HepG2 (cell line): Measurements from ENCODE around the gene CPB2. TPM values are rescaled to one million over a fixed set of nuclear protein-coding genes. Genes with fewer than 3 reads are reported as not detected.
A peak's percentile ranks its signal among the peaks of the same experiment; 100 is the strongest.

Source experiments
- ATF7 ChIP-seq, 2 experiments: fragments of 450-650 bp in 1 of 2; sonication (generic) in 1 of 2; formaldehyde crosslinking in 1 of 2; IDR thresholded peaks; 2 replicates each; pipeline versions ENCODE4 v1.4.0 to v1.6.1; 2016 to 2020; ENCODE audit warnings: antibody characterized with exemption in 1 of 2, mild to moderate bottlenecking in 1 of 2, missing genetic modification reagents in 1 of 2
- MEIS2 ChIP-seq: sonication (generic); formaldehyde crosslinking; IDR thresholded peaks from 2 replicates; pipeline ENCODE4 v1.9.0; 2021; ENCODE audit warnings: mild to moderate bottlenecking, missing genetic modification reagents
- NFE2L2 ChIP-seq: fragments of 150-350 bp; IDR thresholded peaks from 2 replicates; pipeline ENCODE4 v1.6.1; 2014; ENCODE audit warnings: low read length
- NR2F1 ChIP-seq, 2 experiments: fragments of 450-650 bp in 1 of 2; formaldehyde crosslinking in 1 of 2; IDR thresholded peaks; 2 replicates each; pipeline versions ENCODE4 v1.5.0 to v1.6.1; 2016 to 2020; ENCODE audit warnings: mild to moderate bottlenecking in 1 of 2, missing compliant biosample characterization in 1 of 2, missing genetic modification reagents in 1 of 2, moderate library complexity in 1 of 2
- POGZ ChIP-seq: sonication (generic); formaldehyde crosslinking; IDR thresholded peaks from 2 replicates; pipeline ENCODE4 v1.4.0; 2020; ENCODE audit warnings: mild to moderate bottlenecking, missing genetic modification reagents
- SMAD1 ChIP-seq: sonication (generic); formaldehyde crosslinking; IDR thresholded peaks from 2 replicates; pipeline ENCODE4 v1.4.0; 2020; ENCODE audit warnings: missing genetic modification reagents, low read depth, mild to moderate bottlenecking, borderline replicate concordance
- SOX5 ChIP-seq: IDR thresholded peaks from 2 replicates; pipeline ENCODE4 v1.6.1; 2016; ENCODE audit warnings: borderline replicate concordance
- TAF1 ChIP-seq: sonication (generic); formaldehyde crosslinking; IDR thresholded peaks from 2 replicates; pipeline ENCODE4 v1.4.0; 2020; ENCODE audit warnings: missing genetic modification reagents
- TBX3 ChIP-seq: fragments of 450-650 bp; IDR thresholded peaks from 2 replicates; pipeline ENCODE4 v1.6.1; 2017; ENCODE audit warnings: antibody characterized with exemption, mild to moderate bottlenecking, inconsistent platforms, borderline replicate concordance
- ZBTB26 ChIP-seq: IDR thresholded peaks from 2 replicates; pipeline ENCODE4 v1.6.1; 2016; ENCODE audit warnings: missing compliant biosample characterization, missing genetic modification reagents, borderline replicate concordance
- ZBTB42 ChIP-seq: sonication (generic); formaldehyde crosslinking; IDR thresholded peaks from 2 replicates; pipeline ENCODE4 v1.5.0; 2020; ENCODE audit warnings: mild to moderate bottlenecking, missing genetic modification reagents
- ZBTB7B ChIP-seq: sonication (generic); formaldehyde crosslinking; IDR thresholded peaks from 2 replicates; pipeline ENCODE4 v1.4.0; 2020; ENCODE audit warnings: missing genetic modification reagents
- ZNF343 ChIP-seq: sonication (generic); formaldehyde crosslinking; IDR thresholded peaks from 2 replicates; pipeline ENCODE4 v1.4.0; 2020; ENCODE audit warnings: mild to moderate bottlenecking, missing genetic modification reagents
- ZNF431 ChIP-seq: sonication (generic); formaldehyde crosslinking; IDR thresholded peaks from 2 replicates; pipeline ENCODE4 v1.9.0; 2022; ENCODE audit warnings: missing genetic modification reagents, low read depth, mild to moderate bottlenecking, borderline replicate concordance
- ZNF557 ChIP-seq: sonication (generic); formaldehyde crosslinking; IDR thresholded peaks from 2 replicates; pipeline ENCODE4 v1.4.0; 2020; ENCODE audit warnings: missing genetic modification reagents
- ZNF570 ChIP-seq: sonication (generic); formaldehyde crosslinking; IDR thresholded peaks from 2 replicates; pipeline ENCODE4 v1.4.0; 2020; ENCODE audit warnings: mild to moderate bottlenecking, missing genetic modification reagents, borderline replicate concordance
- ZNF720 ChIP-seq: sonication (generic); formaldehyde crosslinking; IDR thresholded peaks from 2 replicates; pipeline ENCODE4 v1.4.0; 2020; ENCODE audit warnings: missing genetic modification reagents
- ZSCAN29 ChIP-seq: sonication (generic); formaldehyde crosslinking; conservative IDR thresholded peaks from 2 replicates; pipeline ENCODE4 v1.4.0; 2020; ENCODE audit warnings: mild to moderate bottlenecking, missing genetic modification reagents
- polyA plus RNA-seq, 8 experiments: library from polyadenylated mRNA; depleted of rRNA in 3 of 8; stranded (reverse) in 7 of 8; unstranded in 1 of 8; fragments of >200 nt; fragmentation: Illumina TruSeq in 4 of 8; extraction: Trizol in 4 of 8; gene quantifications; 2 replicates each; pipeline versions ENCODE4 v1.2.1 to v1.2.3, GENCODE V29; 2011 to 2016; ENCODE audit warnings: low read depth in 4 of 8, missing spikeins in 1 of 8, mixed read lengths in 1 of 8; ENCODE audit not compliant: insufficient read depth in 1 of 8
- total RNA-seq, 5 experiments: library from RNA; depleted of rRNA; stranded (reverse); fragments of >200 nt; fragmentation: Illumina TruSeq; extraction: Trizol; gene quantifications; 2 replicates each; pipeline ENCODE4 v1.2.3, GENCODE V29; 2016; ENCODE audit warnings: low read depth in 1 of 5
- TF ChIP-seq, protein P1 (sequence below): sonication (generic); formaldehyde crosslinking; IDR thresholded peaks from 2 replicates; pipeline ENCODE4 v1.8.0; 2022; ENCODE audit warnings: missing genetic modification reagents, mild to moderate bottlenecking, borderline replicate concordance
- TF ChIP-seq, protein P2 (sequence below): sonication (generic); formaldehyde crosslinking; IDR thresholded peaks from 2 replicates; pipeline ENCODE4 v1.5.1; 2020; ENCODE audit warnings: missing genetic modification reagents, mild to moderate bottlenecking, borderline replicate concordance
- TF ChIP-seq, protein P3 (sequence below): sonication (generic); formaldehyde crosslinking; IDR thresholded peaks from 2 replicates; pipeline ENCODE4 v1.4.0; 2020; ENCODE audit warnings: low read depth, mild to moderate bottlenecking, missing genetic modification reagents

CPB2 gene
- total and polyA plus RNA-seq, 2 of the 13 experiments (the other 11 are each of a cell fraction or from before 2014, with no cell fraction given), result 125 to 140 TPM

GRCh38 chr13:46109451-46109850 is 4.6 kb upstream of the CPB2 start (continued):
- TF ChIP-seq ZBTB26, result peak; percentile 45; the same call in 1 of the 2 replicates
- TF ChIP-seq TBX3, result 0 out of 2 replicates have a peak, but pooled peaks have one; percentile 24
- TF ChIP-seq MEIS2 (CRISPR knock-in tag), result peak; percentile 81
- no peak for TF ChIP-seq NFE2L2
- peak; percentile 61; the same call in 1 of the 2 replicates for TF ChIP-seq ZNF431
- TF ChIP-seq, protein P1, sequence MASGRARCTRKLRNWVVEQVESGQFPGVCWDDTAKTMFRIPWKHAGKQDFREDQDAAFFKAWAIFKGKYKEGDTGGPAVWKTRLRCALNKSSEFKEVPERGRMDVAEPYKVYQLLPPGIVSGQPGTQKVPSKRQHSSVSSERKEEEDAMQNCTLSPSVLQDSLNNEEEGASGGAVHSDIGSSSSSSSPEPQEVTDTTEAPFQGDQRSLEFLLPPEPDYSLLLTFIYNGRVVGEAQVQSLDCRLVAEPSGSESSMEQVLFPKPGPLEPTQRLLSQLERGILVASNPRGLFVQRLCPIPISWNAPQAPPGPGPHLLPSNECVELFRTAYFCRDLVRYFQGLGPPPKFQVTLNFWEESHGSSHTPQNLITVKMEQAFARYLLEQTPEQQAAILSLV (CRISPR knock-in tag), result no peak
- no peak for TF ChIP-seq ZNF720 (CRISPR knock-in tag)
- TF ChIP-seq ZSCAN29 (CRISPR knock-in tag), result peak; percentile 65; the same call in 1 of the 2 replicates
- TF ChIP-seq, protein P2, sequence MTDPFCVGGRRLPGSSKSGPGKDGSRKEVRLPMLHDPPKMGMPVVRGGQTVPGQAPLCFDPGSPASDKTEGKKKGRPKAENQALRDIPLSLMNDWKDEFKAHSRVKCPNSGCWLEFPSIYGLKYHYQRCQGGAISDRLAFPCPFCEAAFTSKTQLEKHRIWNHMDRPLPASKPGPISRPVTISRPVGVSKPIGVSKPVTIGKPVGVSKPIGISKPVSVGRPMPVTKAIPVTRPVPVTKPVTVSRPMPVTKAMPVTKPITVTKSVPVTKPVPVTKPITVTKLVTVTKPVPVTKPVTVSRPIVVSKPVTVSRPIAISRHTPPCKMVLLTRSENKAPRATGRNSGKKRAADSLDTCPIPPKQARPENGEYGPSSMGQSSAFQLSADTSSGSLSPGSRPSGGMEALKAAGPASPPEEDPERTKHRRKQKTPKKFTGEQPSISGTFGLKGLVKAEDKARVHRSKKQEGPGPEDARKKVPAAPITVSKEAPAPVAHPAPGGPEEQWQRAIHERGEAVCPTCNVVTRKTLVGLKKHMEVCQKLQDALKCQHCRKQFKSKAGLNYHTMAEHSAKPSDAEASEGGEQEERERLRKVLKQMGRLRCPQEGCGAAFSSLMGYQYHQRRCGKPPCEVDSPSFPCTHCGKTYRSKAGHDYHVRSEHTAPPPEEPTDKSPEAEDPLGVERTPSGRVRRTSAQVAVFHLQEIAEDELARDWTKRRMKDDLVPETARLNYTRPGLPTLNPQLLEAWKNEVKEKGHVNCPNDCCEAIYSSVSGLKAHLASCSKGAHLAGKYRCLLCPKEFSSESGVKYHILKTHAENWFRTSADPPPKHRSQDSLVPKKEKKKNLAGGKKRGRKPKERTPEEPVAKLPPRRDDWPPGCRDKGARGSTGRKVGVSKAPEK, result no peak
- TF ChIP-seq, protein P3, sequence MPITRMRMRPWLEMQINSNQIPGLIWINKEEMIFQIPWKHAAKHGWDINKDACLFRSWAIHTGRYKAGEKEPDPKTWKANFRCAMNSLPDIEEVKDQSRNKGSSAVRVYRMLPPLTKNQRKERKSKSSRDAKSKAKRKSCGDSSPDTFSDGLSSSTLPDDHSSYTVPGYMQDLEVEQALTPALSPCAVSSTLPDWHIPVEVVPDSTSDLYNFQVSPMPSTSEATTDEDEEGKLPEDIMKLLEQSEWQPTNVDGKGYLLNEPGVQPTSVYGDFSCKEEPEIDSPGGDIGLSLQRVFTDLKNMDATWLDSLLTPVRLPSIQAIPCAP, result 0 out of 2 replicates have a peak, but pooled peaks have one; percentile 25
- 0 out of 2 replicates have a peak, but pooled peaks have one; percentile 25 for TF ChIP-seq ZNF343 (CRISPR knock-in tag)
- TF ChIP-seq ZNF570 (CRISPR knock-in tag), result 0 out of 2 replicates have a peak, but pooled peaks have one; percentile 48
- no peak for TF ChIP-seq ZBTB42 (CRISPR knock-in tag)
- peak; percentile 91 for TF ChIP-seq SOX5
- TF ChIP-seq SMAD1 (CRISPR knock-in tag), result no peak; the same call in 1 of the 2 replicates
- TF ChIP-seq POGZ (CRISPR knock-in tag), result peak; percentile 88
- TF ChIP-seq NR2F1 (CRISPR knock-in tag; IDR thresholded peaks at IDR 0.05), result peak; percentile 93 to 95
- TF ChIP-seq ATF7 (IDR thresholded peaks at IDR 0.05), result no peak
- peak; percentile 62; the same call in 1 of the 2 replicates for TF ChIP-seq ATF7 (CRISPR knock-in tag; IDR thresholded peaks at IDR 0.05)
- TF ChIP-seq TAF1, result peak; percentile 29; the same call in 1 of the 2 replicates
- 0 out of 2 replicates have a peak, but pooled peaks have one; percentile 57 for TF ChIP-seq ZBTB7B
- TF ChIP-seq ZNF557, result no peak; the same call in 1 of the 2 replicates
